ENCODE data around the gene KCNK7. TPM values are rescaled to one million over a fixed set of nuclear protein-coding genes. Genes with fewer than 3 reads are reported as not detected.

The KCNK7 gene
- total RNA-seq, 4 donors from 2014 or later = 0.39 to 18.6 TPM; not detected in 2

GRCh38 chr11:65586247-65586630 lies 9.4 kb downstream of the KCNK7 start:
- H3K9me3 ChIP-seq = no peaks in the 10 kb centered on the region
- ATAC-seq (no peak), DNase-seq (no peak)
- H3K27me3 ChIP-seq = no peaks in the 10 kb centered on the region
- H3K27ac ChIP-seq = peak overlapping the region; percentile 91 to 99 (median 98)
- H3K4me3 ChIP-seq = no peak overlapping the region
- no peak for TF ChIP-seq POLR2A (IDR thresholded peaks at IDR 0.05)
- TF ChIP-seq, protein P1, sequence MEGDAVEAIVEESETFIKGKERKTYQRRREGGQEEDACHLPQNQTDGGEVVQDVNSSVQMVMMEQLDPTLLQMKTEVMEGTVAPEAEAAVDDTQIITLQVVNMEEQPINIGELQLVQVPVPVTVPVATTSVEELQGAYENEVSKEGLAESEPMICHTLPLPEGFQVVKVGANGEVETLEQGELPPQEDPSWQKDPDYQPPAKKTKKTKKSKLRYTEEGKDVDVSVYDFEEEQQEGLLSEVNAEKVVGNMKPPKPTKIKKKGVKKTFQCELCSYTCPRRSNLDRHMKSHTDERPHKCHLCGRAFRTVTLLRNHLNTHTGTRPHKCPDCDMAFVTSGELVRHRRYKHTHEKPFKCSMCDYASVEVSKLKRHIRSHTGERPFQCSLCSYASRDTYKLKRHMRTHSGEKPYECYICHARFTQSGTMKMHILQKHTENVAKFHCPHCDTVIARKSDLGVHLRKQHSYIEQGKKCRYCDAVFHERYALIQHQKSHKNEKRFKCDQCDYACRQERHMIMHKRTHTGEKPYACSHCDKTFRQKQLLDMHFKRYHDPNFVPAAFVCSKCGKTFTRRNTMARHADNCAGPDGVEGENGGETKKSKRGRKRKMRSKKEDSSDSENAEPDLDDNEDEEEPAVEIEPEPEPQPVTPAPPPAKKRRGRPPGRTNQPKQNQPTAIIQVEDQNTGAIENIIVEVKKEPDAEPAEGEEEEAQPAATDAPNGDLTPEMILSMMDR (IDR thresholded peaks at IDR 0.05 in 4 of 5, conservative IDR thresholded peaks at IDR 0.05 in 1 of 5) = no peak
- peaks cover 0 to 57% of the 10 kb centered on the region in 2 donors for H3K36me3 ChIP-seq
- peaks cover 61 to 62% of the 10 kb centered on the region in 2 donors for H3K4me1 ChIP-seq
- intact Hi-C loops (cut with DNase I; ENCODE audit: low total_unique reads) = no loop called here
- in situ Hi-C loops (cut with MboI; ENCODE audit: low sequenced_read_pairs in 4 of 4) = no loop called here

DNA sequence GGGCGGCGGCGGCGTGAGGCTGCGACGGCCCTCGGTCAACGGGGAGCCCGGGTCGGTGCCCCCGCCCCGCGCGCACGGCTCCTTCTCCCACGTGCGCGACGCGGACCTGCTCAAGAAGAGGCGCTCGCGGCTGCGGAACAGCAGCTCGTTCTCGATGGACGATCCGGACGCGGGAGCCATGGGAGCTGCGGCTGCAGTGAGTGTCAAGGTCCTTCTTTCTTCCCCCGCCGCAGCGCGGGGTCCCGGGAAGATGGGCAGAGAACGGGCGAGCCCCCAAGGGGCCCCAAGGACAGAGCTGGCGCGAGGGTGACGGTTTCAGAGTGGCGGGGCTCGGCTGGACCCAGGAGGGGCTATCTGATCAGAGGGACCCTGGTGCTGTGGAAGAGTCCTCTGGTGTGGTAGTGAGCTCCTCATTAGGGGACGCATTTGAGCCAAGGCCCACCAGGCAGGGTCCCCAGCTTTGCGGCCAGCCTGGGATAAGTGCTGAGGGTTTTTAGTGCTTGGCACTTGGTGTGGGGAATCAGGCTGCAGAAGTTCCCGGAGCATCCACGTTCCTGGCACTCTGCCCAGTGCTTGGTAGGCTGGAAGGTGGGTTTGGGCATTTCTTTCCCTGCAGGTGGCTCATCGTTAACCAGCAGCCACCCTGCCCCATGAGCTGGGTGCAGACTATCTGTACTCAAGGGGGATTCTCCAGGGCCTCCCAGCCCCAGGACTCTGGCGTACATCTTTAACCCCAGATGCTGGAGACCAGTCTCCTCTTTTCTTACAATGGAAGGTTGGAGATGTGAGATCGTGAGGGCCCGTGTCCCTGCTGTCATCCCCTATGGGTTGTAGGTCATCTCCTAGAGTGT lies 10.0 kb downstream of the KCNK7 start:
- Histone ChIP-seq H3K4me1 (peaks cover 63 to 64% of the 10 kb centered on the region in 2 donors), H3K9me3 (no peaks in the 10 kb centered on the region), H3K27ac (peak overlapping the region; percentile 91 to 99 (median 98)), H3K36me3 (peaks cover 0 to 57% of the 10 kb centered on the region in 2 donors), H3K4me3 (no peak overlapping the region), H3K27me3 (no peaks in the 10 kb centered on the region)
- no peak for ATAC-seq
- in situ Hi-C loops (cut with MboI; ENCODE audit: low sequenced_read_pairs in 4 of 4) (no loop called here), intact Hi-C loops (cut with DNase I; ENCODE audit: low total_unique reads) (no loop called here)
- DNase-seq = no peak
- TF ChIP-seq, protein P1 (IDR thresholded peaks at IDR 0.05 in 4 of 5, conservative IDR thresholded peaks at IDR 0.05 in 1 of 5) = no peak
- TF ChIP-seq POLR2A (IDR thresholded peaks at IDR 0.05) = no peak

- ATAC-seq (no peak), DNase-seq (no peak)
- Histone ChIP-seq H3K27me3 (no peaks in the 10 kb centered on the region), H3K9me3 (no peaks in the 10 kb centered on the region), H3K36me3 (peaks cover 0 to 58% of the 10 kb centered on the region in 2 donors), H3K4me1 (peaks cover 56% of the 10 kb centered on the region in 2 donors), H3K27ac (peak overlapping the region; percentile 100), H3K4me3 (no peak overlapping the region)
- TF ChIP-seq POLR2A (IDR thresholded peaks at IDR 0.05) = no peak
- TF ChIP-seq, protein P1 (IDR thresholded peaks at IDR 0.05 in 4 of 5, conservative IDR thresholded peaks at IDR 0.05 in 1 of 5) = no peak
- in situ Hi-C loops (cut with MboI; ENCODE audit: low sequenced_read_pairs in 4 of 4) (no loop called here), intact Hi-C loops (cut with DNase I; ENCODE audit: low total_unique reads) (no loop called here)
These were observed 10.9 kb downstream of the KCNK7 start for GRCh38 chr11:65584723-65585171.

- DNase-seq (no peak), ATAC-seq (no peak)
- peaks cover 0 to 60% of the 10 kb centered on the region in 2 donors for H3K36me3 ChIP-seq
- peaks cover 51 to 54% of the 10 kb centered on the region in 2 donors for H3K4me1 ChIP-seq
- no peaks in the 10 kb centered on the region for H3K27me3 ChIP-seq
- TF ChIP-seq, protein P1 (IDR thresholded peaks at IDR 0.05 in 4 of 5, conservative IDR thresholded peaks at IDR 0.05 in 1 of 5) = no peak
- TF ChIP-seq POLR2A (IDR thresholded peaks at IDR 0.05) = no peak
- intact Hi-C loops (cut with DNase I; ENCODE audit: low total_unique reads) = no loop called here
- no peak overlapping the region for H3K4me3 ChIP-seq
- in situ Hi-C loops (cut with MboI; ENCODE audit: low sequenced_read_pairs in 4 of 4) = no loop called here
- H3K9me3 ChIP-seq = no peaks in the 10 kb centered on the region
- H3K27ac ChIP-seq = peak overlapping the region; percentile 100
These were observed 11.5 kb downstream of the KCNK7 start for GRCh38 chr11:65584106-65584505.
